ENCODE data around the gene PRR14. TPM values are rescaled to one million over a fixed set of nuclear protein-coding genes. Genes with fewer than 3 reads are reported as not detected.

PRR14 gene
- total and polyA plus RNA-seq, 2 experiments from 2014 or later: 6.6 to 18.7 TPM

DNA sequence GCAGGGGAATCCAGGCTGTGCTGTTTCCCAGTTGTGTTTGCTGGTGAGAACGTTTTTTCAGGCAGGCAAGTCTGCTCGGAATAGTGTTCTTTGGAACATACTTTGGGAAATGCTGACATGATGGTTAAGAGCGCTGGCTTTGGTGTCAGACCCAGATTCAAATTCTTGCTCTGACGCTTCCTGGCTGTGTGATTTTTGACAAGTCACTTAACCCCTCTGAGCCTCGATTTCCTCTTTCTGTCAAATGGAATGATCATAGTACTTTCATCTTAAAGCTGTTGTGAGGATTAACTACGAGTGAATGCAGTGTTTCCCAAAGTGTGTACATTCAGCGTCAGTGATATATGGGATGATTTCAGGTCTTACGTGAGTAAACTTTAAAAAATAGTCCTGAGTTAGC lies 12.3 kb downstream of the PRR14 start:
- no peak for DNase-seq (ENCODE audit: low spot score)
- Histone ChIP-seq H2AFZ (no peak overlapping the region), H3K27ac (no peak overlapping the region), H3K79me2 (peaks cover 54% of the 10 kb centered on the region), H3K4me1 (ENCODE audit: insufficient read depth) (peaks cover 17% of the 10 kb centered on the region), H3K9me2 (replicated peaks; ENCODE audit: insufficient read depth) (no peaks in the 10 kb centered on the region), H3K9me3 (ENCODE audit: low read depth) (no peaks in the 10 kb centered on the region), H3K27me3 (no peaks in the 10 kb centered on the region), H3K36me3 (replicated peaks; ENCODE audit: insufficient read depth, low read depth) (no peaks in the 10 kb centered on the region), H3K4me3 (no peak overlapping the region), H3K4me2 (no peak overlapping the region), H4K20me1 (ENCODE audit: insufficient read depth, poor library complexity, severe bottlenecking) (peaks cover 62% of the 10 kb centered on the region)
- 90% methylated on average over 8 of the region's 8 CpGs for WGBS (ENCODE audit: low lambda C conversion rate, missing lambda C conversion rate)
- TF ChIP-seq CTCF (IDR thresholded peaks at IDR 0.05; ENCODE audit: poor library complexity) (no peak), EZH2 (IDR thresholded peaks at IDR 0.05; ENCODE audit: borderline replicate concordance) (no peak), EZH2phosphoT487 (IDR thresholded peaks at IDR 0.05; ENCODE audit: low read depth, severe bottlenecking, unreplicated experiment) (no peak)

- Histone ChIP-seq H3K9me2 (replicated peaks; ENCODE audit: insufficient read depth) (no peaks in the 10 kb centered on the region), H3K4me2 (no peak overlapping the region), H3K27me3 (no peaks in the 10 kb centered on the region), H2AFZ (no peak overlapping the region), H3K4me1 (ENCODE audit: insufficient read depth) (peaks cover 17% of the 10 kb centered on the region), H4K20me1 (ENCODE audit: insufficient read depth, poor library complexity, severe bottlenecking) (peaks cover 62% of the 10 kb centered on the region), H3K36me3 (replicated peaks; ENCODE audit: insufficient read depth, low read depth) (no peaks in the 10 kb centered on the region), H3K9me3 (ENCODE audit: low read depth) (no peaks in the 10 kb centered on the region), H3K79me2 (peaks cover 54% of the 10 kb centered on the region), H3K4me3 (no peak overlapping the region), H3K27ac (no peak overlapping the region)
- no peak for TF ChIP-seq EZH2 (IDR thresholded peaks at IDR 0.05; ENCODE audit: borderline replicate concordance)
- WGBS (ENCODE audit: low lambda C conversion rate, missing lambda C conversion rate): 92% methylated on average over 6 of the region's 9 CpGs
- no peak for DNase-seq (ENCODE audit: low spot score)
Observed at GRCh38 chr16:30663820-30664219, 13.1 kb downstream of the PRR14 start.

- peaks cover 52% of the 10 kb centered on the region for H3K79me2 ChIP-seq
Observed at GRCh38 chr16:30664616-30665109, 13.9 kb downstream of the PRR14 start.

More at GRCh38 chr16:30664616-30665109, 13.9 kb downstream of the PRR14 start:
- Histone ChIP-seq H4K20me1 (ENCODE audit: insufficient read depth, poor library complexity, severe bottlenecking) (peaks cover 62% of the 10 kb centered on the region), H3K36me3 (replicated peaks; ENCODE audit: insufficient read depth, low read depth) (no peaks in the 10 kb centered on the region), H3K4me3 (no peak overlapping the region), H3K27me3 (no peaks in the 10 kb centered on the region), H3K27ac (no peak overlapping the region), H3K9me2 (replicated peaks; ENCODE audit: insufficient read depth) (no peaks in the 10 kb centered on the region), H3K4me1 (ENCODE audit: insufficient read depth) (peaks cover 17% of the 10 kb centered on the region), H2AFZ (no peak overlapping the region), H3K4me2 (no peak overlapping the region), H3K9me3 (ENCODE audit: low read depth) (no peaks in the 10 kb centered on the region)
- TF ChIP-seq EZH2 (IDR thresholded peaks at IDR 0.05; ENCODE audit: borderline replicate concordance) (no peak), CTCF (IDR thresholded peaks at IDR 0.05; ENCODE audit: poor library complexity) (no peak), EZH2phosphoT487 (IDR thresholded peaks at IDR 0.05; ENCODE audit: low read depth, severe bottlenecking, unreplicated experiment) (no peak)
- 94% methylated on average over 15 of the region's 15 CpGs for WGBS (ENCODE audit: low lambda C conversion rate, missing lambda C conversion rate)
- no peak for DNase-seq (ENCODE audit: low spot score)
